Activated effector memory CD4-positive, alpha-beta T cell treated with anti-CD3 and anti-CD28 coated beads, Interleukin-2, amount 50 U/mL, for 16 hours (primary cell): ENCODE results near the gene RNF152.
"Not testable (repeated sequence)": the region's sequence is repeated elsewhere in the genome, so short reads cannot be mapped to it uniquely, and the experiment has no call there.

Experiments used
- DNase-seq: peaks from one replicate; pipeline ENCODE4 v3.0.0-alpha.2; 2020

Gene RNF152

DNA sequence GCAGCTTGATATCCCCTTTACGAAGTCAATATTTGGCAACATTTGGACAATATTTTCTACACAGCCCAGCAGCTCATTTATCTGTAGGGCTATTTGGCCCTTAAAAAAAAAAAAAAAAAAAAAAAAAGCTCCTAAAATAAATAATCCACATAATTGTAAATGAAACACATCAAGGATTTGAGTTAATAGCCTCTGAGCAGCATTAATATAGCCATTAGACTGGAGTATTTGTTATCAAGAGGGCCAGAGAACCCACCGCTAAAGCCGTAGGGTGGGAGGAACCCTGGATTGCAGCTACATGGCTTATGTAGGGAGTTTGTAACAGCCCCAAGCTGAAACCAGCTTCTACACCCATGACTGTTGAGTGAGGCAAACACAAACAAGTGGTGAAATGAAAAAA, 84.5 kb downstream of the RNF152 start:
- DNase-seq: no peak

GRCh38 chr18:61803393-61803792, 89.4 kb downstream of the RNF152 start:
- no peak for DNase-seq

- DNase-seq: no peak
Measured at GRCh38 chr18:61797696-61798590, 94.9 kb downstream of the RNF152 start.

DNA sequence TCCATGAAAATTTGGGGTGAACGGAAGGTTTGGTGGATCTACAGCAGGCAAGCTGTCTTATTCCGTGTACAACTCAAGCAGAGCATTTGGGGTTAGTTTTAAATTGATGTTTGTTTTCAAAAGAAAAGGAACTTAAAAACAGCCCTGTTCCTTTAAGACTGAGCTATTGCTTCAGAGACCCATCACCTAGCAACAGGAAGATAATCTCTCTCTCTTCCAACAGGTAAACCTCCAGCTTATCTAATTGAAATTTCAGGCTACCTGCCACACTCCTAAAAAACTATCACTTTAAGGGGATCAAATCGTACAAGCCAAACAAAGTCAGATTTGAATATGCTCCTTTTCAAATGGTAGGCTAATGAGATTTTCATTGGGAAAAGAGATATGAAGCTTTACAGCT, 101.8 kb downstream of the RNF152 start:
- no peak for DNase-seq

- DNase-seq: not testable (repeated sequence)
Measured at GRCh38 chr18:61787011-61787670, 105.7 kb downstream of the RNF152 start.

GRCh38 chr18:61785588-61785987, 107.2 kb downstream of the RNF152 start:
- DNase-seq: no peak

DNA sequence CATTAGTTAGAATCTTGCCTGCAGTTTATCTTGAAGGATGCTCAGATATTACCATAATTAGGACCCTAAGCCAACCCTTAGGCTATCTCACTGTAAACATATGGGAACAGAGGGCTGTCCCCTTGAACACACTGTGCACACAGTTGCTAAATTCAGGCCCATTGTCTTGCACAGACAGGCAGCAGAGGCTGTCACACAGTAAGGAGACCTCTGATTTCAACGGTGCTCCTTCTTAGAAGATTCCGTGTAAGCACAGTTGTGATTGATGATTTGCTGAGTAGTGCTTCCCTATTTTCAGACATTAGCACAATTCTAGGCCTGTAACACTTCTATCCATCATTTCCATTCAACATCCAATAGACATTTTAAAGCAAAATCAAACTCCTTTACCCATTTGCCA, 108.0 kb downstream of the RNF152 start:
- DNase-seq: no peak

- DNase-seq: no peak
Measured at GRCh38 chr18:61782545-61782944, 110.3 kb downstream of the RNF152 start.

DNA sequence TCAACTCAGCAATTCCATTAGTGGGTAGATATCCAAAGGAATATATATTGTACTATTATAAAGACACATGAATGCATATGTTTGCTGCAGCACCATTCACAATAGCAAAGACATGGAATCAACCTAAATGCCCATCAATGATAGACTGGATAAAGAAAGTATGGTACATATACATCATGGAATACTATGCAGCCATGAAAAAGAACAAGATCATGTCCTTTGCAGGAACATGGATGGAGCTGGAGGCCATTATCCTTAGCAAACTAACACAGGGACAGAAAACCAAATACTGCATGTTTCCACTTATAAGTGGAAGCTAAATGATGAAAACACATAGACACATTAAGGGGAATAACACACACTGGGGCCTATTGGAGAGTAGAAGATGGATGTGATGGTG, 116.6 kb downstream of the RNF152 start:
- not testable (repeated sequence) for DNase-seq

DNA sequence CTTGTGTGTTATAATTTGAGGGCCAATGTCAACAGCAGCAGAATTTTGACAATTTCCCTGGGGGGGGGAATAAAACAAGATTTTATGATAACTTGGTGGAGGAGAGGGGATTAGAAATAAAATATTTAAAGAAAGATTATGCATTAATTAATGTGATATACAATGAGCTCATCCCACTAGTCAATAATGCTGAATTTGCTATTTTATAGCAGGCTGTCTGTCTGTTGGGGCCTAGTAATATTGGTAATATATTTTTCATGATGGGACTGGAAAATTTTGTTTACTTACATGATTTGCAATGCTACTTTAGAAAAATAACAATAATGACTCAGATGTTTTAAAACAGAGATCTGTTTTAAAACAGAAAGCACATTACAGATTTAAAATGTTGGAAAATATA, 118.0 kb downstream of the RNF152 start:
- DNase-seq: no peak

DNA sequence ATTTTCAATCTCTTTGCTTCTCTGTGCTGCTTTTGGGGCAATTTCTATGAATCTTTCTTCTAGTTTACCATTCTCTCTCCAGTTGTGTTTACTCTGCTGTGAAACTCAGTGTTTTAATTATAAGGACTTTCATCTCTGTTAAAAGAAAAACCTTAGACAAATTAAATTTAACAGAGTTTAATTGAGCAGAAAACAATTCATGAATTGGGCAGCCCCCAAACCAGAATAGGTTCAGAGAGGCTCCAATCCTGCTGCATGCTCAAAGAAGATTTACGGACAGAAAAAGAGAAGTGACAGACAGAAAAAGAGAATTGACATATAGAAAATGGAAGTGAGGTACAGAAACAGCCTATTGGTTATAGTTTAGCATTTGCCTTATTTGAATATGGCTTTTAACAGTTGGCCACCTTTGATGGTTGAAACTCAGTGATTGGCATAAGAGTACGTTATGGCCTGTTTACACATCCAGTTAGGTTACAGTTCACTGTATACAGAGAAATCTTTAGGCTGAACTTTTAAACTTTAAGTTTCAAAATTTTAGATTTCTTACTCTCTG, 120.4 kb downstream of the RNF152 start:
- DNase-seq: no peak

DNA sequence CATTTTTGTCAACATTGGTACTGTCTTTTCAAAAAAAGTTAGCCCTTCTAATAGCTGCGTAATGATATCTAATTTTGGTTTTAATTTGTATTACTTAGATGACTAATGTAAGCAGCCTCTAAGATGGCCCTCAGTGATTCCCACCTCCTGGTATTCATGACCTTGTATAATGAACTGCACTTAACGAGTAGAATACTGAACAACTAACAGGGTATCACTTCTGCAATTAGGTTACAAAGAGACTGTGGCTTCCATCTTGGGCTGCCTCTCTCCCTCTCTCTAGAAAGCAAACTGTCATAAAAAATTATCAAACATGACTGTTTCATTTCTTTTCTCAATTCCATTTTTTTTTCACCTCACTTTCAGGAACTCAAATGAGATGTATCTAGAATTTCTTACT, 120.9 kb downstream of the RNF152 start:
- DNase-seq: no peak

DNA sequence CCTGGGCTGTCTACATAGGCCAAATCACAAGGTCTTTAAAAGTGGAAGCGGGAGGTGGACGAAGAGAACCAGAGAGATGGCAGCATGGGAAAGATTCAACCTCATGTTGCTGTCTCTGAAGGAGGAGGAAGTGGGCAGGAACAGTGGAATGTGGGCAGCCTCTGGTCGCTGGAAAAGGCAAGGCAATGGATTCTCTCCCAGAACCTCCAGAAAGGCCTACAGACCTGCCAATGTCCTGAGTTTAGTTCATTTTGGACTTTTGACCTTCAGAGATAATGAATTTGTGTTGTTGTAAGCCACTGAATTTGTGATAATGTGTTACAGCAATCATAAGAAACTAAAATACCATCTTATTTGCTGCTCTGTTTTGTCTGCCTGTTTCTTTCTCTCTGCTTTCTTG, 122.5 kb downstream of the RNF152 start:
- no peak for DNase-seq

DNA sequence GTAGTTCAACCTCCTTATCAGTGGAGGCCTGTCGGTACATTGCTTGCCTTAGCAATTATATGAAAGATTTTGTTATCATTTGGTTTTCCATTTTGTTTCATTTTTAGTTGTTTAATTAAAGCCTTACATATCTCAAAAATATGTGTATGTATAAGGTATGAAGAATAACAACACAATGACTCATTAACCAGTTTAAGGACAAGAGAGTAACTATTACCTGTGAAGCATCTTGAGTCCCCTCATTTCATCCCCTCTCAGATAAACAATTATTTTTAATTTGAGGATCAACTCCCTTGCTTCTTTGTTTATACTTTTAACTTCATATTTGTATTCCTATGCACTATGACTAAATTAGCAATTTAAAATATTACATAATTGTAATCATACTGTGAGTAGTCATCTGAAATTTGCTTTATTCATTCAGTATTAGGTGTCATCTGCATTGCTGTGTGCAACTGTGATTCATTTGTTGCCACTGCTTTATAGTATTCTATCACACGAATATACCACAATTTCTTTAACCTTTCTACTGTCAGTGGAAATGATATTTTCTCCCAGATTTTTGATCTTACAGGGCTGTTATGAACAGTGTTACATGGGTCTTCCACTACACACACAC, 126.4 kb downstream of the RNF152 start:
- DNase-seq: no peak

DNA sequence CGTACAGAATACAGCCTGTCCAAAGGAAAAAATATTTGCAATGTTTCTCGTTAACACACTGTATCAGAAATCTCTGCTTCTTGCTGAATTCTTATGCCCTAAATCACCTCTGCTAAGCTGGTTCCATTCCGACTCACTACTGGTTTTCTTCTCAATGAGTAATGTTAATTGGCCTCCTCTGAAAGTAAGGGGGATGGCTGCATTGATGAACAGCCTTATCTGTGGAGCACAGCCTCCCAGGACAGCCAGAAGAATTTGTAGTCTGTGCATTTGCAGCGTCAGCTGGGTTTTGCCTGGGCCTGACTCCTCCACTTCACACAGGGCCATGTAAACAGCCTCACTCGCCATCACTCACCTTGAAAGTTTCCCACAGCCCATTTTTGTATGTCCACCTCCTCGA, 127.7 kb downstream of the RNF152 start:
- DNase-seq: no peak

- no peak for DNase-seq
Measured at GRCh38 chr18:61764381-61764780, 128.4 kb downstream of the RNF152 start.

GRCh38 chr18:61761875-61762274, 130.9 kb downstream of the RNF152 start:
- no peak for DNase-seq
